ENCODE measurements around the gene SERTM1.

The SERTM1 gene

DNA sequence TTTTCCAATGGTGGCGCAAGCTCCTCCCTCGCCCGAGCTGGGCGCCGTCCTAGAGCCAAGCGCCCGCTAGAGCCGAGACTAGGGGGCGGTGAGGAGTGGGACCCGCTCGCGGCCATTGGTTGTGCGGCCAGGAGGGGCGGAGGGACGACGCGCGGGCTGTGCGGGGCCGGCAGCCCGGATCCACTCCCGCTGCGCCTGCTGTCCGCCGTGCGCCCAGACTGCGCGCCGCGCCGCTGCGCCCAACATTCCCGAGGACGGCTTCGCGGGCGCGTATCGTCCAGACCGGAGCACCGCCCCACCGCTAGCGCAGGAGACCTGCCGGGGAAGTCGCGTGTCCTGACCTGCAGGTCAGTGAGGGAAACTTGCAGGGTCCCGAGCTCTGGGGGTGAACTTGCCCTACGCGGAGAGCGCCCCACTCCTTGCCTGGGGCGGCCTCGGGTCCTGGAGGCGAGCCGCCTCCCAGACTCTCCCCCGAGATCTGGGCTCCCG lies at the start of gene SERTM1:
Gene SERTM1 (plus strand): TSS at position 183 of the 489 bp plus-strand sequence. CDS start 21,059 bp downstream, outside the sequence.
- H3K4me3 ChIP-seq (ENCODE audit: low read length) = no peak within 1 kb of the TSS
- H3K36me3 ChIP-seq (ENCODE audit: control insufficient read depth, insufficient read depth, low read length) = no peaks in the 10 kb centered on the region
- H3K9ac ChIP-seq (ENCODE audit: low read length) = no peak within 1 kb of the TSS
- H3K9me3 ChIP-seq (ENCODE audit: control insufficient read depth, low read length) = no peaks in the 10 kb centered on the region
- no peaks in the 10 kb centered on the region for H3K4me1 ChIP-seq (ENCODE audit: control insufficient read depth, insufficient read depth, low read length)
- peaks cover 21% of the 10 kb centered on the region for H3K27me3 ChIP-seq (ENCODE audit: control insufficient read depth, insufficient read depth, low read length)

DNA sequence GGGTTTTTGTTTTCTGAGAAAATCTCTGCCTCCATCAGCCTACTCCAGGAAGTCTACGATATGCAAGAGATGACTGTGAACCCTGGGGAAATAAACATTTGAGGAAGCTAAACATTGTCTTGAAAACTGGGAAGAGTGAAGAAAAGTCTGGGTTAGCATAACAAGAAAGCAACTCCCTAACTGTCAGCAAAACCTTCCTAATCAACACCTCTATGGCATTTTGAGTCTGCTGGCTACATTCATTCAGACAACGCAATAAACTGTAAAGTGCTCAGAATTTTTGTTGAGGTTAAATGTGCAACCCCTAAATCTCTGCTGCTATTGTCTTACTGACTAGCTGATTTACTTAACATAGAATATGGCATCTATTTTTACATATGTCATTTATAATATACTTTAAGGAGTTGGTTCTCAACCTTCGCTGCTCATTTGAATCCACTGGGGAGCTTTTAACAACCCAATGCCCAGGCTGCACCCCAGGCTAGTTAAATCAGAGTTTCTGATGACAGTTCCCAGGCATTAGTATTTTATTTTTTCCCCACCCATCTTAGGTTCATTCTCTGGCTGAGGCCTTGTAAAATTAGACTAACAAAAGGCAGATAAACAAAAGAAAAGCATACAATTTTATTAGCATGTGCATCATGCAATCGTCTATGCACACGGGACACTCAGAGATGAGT lies 45.3 kb upstream of the SERTM1 start:
- Histone ChIP-seq H3K9ac (ENCODE audit: low read length) (no peak overlapping the region), H3K27me3 (ENCODE audit: control insufficient read depth, insufficient read depth, low read length) (no peaks in the 10 kb centered on the region), H3K36me3 (ENCODE audit: control insufficient read depth, insufficient read depth, low read length) (no peaks in the 10 kb centered on the region), H3K4me3 (ENCODE audit: low read length) (no peak overlapping the region), H3K9me3 (ENCODE audit: control insufficient read depth, low read length) (no peaks in the 10 kb centered on the region), H3K4me1 (ENCODE audit: control insufficient read depth, insufficient read depth, low read length) (no peaks in the 10 kb centered on the region)

DNA sequence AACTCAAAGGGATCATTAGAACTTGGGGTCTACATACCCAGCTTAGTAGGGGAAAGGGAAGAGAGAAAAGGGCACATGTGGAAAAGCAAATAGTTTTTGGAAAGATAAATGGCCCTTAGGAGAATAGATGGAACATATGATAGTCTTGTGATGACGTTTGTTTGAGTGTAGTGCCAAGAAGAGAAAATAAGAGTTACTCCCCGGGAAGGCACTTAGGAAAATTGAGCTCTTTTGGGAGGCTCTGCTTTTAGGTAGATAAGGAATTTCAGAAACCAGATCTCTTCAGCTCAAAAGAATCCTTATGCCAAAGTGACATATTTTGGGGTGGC lies 44.8 kb upstream of the SERTM1 start:
- H3K4me1 ChIP-seq (ENCODE audit: control insufficient read depth, insufficient read depth, low read length) = no peaks in the 10 kb centered on the region

DNA sequence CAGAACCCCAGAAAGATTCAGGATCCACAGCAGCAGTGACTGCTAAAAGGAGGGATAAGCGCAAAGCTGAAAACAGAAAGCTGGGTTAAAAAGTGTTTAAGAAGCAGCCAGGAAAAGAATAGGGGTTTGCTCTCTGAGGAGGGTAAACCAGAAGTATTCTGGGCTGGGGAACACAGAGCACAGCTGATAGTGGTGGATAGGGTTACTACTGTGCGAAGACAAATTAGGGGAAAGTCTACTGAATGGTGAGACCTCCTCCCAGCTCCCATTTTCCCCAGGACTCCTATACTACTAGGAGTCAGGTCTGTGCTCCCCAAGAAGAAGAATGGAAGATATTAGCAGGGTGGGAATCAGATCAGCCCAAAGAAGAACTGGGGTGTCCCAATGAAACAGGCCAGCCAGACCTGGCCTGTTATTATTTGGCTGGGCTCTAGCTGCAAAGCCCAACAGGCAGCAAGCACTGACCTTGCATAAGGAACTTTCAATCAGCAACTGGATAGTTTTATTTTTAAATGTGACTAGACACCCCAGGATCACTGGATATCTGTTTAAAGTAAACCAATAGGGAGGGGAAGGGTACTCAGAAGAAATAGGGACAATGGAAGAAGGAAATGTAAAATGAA lies 43.5 kb upstream of the SERTM1 start:
- Histone ChIP-seq H3K36me3 (ENCODE audit: control insufficient read depth, insufficient read depth, low read length) (no peaks in the 10 kb centered on the region), H3K4me1 (ENCODE audit: control insufficient read depth, insufficient read depth, low read length) (no peaks in the 10 kb centered on the region), H3K4me3 (ENCODE audit: low read length) (no peak overlapping the region), H3K9me3 (ENCODE audit: control insufficient read depth, low read length) (no peaks in the 10 kb centered on the region), H3K27me3 (ENCODE audit: control insufficient read depth, insufficient read depth, low read length) (no peaks in the 10 kb centered on the region), H3K9ac (ENCODE audit: low read length) (no peak overlapping the region)

More for the DNA sequence above, 44.8 kb upstream of the SERTM1 start:
- no peaks in the 10 kb centered on the region for H3K36me3 ChIP-seq (ENCODE audit: control insufficient read depth, insufficient read depth, low read length)
- H3K4me3 ChIP-seq (ENCODE audit: low read length) = no peak overlapping the region
- H3K27me3 ChIP-seq (ENCODE audit: control insufficient read depth, insufficient read depth, low read length) = no peaks in the 10 kb centered on the region
- no peak overlapping the region for H3K9ac ChIP-seq (ENCODE audit: low read length)
- H3K9me3 ChIP-seq (ENCODE audit: control insufficient read depth, low read length) = no peaks in the 10 kb centered on the region

DNA sequence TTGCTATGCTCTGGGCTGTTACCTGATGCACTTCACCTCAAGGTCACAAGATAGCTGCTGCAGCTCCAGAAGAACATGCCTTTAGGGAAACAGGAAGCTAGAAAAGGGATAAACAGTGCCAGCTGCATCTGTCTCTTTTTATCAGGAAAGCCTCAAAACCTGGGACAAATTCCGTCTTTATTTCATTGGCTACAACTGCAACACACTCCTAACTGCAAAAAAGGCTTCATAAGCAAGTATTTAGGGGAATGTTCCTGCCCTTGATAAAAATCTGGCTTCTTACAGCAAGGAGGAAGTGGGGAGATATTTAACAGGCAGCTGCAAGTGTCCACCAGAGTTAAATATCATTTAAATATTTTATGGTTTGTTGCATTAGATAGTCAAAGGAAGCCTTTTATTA lies 34.2 kb upstream of the SERTM1 start:
- Histone ChIP-seq H3K9me3 (ENCODE audit: control insufficient read depth, low read length) (no peaks in the 10 kb centered on the region), H3K36me3 (ENCODE audit: control insufficient read depth, insufficient read depth, low read length) (no peaks in the 10 kb centered on the region), H3K4me1 (ENCODE audit: control insufficient read depth, insufficient read depth, low read length) (no peaks in the 10 kb centered on the region), H3K4me3 (ENCODE audit: low read length) (no peak overlapping the region), H3K9ac (ENCODE audit: low read length) (no peak overlapping the region), H3K27me3 (ENCODE audit: control insufficient read depth, insufficient read depth, low read length) (no peaks in the 10 kb centered on the region)

DNA sequence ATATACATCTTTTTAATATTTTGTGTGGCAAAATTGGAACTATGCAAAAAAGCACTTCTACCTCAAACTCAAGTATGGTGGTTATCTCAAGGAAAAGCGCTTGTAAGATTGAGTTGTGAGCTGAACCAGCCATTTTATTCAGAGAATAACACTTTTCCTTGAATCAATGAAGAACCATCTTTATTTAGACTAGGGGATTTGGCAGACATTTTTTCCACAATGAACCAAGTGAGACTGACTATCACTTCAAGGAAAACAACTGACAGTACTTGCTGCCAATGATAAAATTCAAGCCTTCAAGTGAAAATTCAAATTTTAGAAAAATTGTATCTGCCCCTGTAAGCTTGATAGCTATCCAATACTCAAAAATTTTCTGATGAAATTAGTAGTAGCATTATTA lies 23.2 kb upstream of the SERTM1 start:
- Histone ChIP-seq H3K9ac (ENCODE audit: low read length) (no peak overlapping the region), H3K36me3 (ENCODE audit: control insufficient read depth, insufficient read depth, low read length) (no peaks in the 10 kb centered on the region), H3K4me1 (ENCODE audit: control insufficient read depth, insufficient read depth, low read length) (no peaks in the 10 kb centered on the region), H3K27me3 (ENCODE audit: control insufficient read depth, insufficient read depth, low read length) (no peaks in the 10 kb centered on the region), H3K9me3 (ENCODE audit: control insufficient read depth, low read length) (no peaks in the 10 kb centered on the region), H3K4me3 (ENCODE audit: low read length) (no peak overlapping the region)

DNA sequence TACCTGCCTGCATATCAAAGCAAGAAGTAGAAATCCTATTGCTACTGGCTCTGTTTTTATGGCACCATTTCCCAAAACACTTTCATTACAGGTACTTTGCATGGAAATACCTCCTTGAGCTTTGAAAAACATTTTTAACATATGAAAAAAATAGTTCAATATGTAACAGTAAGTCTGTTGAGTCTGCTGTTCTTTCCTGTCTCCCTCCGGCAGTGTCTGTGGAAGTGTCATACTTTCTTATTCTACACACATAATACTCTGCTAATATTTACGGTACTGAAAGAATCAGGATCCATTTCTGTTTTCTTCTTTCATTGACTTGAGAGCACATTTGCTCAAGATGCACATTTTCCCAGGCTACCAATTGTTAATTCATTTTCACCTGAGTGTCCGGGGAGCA lies 8.2 kb upstream of the SERTM1 start:
- no peaks in the 10 kb centered on the region for H3K9me3 ChIP-seq (ENCODE audit: control insufficient read depth, low read length)
- H3K27me3 ChIP-seq (ENCODE audit: control insufficient read depth, insufficient read depth, low read length) = no peaks in the 10 kb centered on the region
- H3K36me3 ChIP-seq (ENCODE audit: control insufficient read depth, insufficient read depth, low read length) = no peaks in the 10 kb centered on the region
- H3K9ac ChIP-seq (ENCODE audit: low read length) = no peak overlapping the region
- H3K4me1 ChIP-seq (ENCODE audit: control insufficient read depth, insufficient read depth, low read length) = no peaks in the 10 kb centered on the region
- H3K4me3 ChIP-seq (ENCODE audit: low read length) = no peak overlapping the region

DNA sequence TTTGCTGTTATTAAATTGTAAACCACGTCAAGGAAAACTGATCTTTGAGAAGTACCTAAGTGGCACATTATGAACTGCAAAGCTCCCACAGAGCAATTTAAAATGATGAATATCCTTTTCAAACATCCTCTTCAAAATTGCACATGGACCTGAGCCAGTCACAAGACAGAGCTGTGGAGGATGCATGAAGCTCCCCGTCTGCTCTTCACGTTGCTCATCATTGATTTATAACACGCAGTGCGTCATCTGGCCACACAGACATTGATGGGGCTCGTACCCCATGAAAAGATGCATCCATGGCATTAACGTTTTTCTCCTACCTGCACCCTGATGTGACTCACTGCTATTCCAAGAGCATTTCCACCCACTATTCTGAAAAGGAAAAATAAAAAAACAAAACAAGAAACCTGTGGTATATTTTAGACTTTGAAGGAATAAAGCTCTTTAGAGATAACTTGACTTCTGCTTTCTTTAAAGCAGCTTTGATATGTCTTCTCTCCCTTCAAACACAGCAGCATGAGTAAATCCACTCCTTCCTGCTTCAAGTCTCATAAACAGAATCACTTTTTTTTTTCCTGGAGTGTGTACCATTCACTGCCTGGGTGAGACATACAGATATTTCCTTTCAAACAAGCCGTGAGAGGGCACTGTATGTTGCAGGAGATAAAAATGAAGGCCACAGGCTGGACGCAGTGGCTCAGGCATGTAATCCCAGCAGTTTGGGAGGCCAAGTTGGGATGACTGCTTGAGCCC lies 7.2 kb upstream of the SERTM1 start:
- Histone ChIP-seq H3K27me3 (ENCODE audit: control insufficient read depth, insufficient read depth, low read length) (no peaks in the 10 kb centered on the region), H3K4me3 (ENCODE audit: low read length) (no peak overlapping the region), H3K36me3 (ENCODE audit: control insufficient read depth, insufficient read depth, low read length) (no peaks in the 10 kb centered on the region), H3K9ac (ENCODE audit: low read length) (no peak overlapping the region), H3K9me3 (ENCODE audit: control insufficient read depth, low read length) (no peaks in the 10 kb centered on the region), H3K4me1 (ENCODE audit: control insufficient read depth, insufficient read depth, low read length) (no peaks in the 10 kb centered on the region)

DNA sequence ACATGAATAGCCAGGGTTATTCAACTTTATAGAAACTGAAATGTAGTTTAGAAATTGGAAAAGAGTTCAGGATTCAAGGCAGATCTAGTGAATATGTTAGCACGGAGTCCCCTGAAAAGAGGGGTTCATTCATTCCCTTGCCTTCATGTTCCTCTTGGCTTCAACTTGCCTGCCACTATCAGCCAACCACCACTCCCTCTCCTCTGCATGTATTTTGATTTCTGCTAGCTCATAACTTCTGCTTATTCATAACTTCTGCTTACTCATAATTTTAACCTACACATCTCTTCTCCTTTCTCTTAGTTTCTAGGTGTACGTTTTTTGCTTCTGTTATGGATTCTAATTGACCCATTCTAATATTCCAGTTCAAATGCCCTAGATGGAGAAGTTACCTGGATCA lies 5.5 kb upstream of the SERTM1 start:
- H3K27me3 ChIP-seq (ENCODE audit: control insufficient read depth, insufficient read depth, low read length) = no peaks in the 10 kb centered on the region
- no peaks in the 10 kb centered on the region for H3K4me1 ChIP-seq (ENCODE audit: control insufficient read depth, insufficient read depth, low read length)
- H3K9me3 ChIP-seq (ENCODE audit: control insufficient read depth, low read length) = no peaks in the 10 kb centered on the region
- H3K4me3 ChIP-seq (ENCODE audit: low read length) = no peak overlapping the region
- no peak overlapping the region for H3K9ac ChIP-seq (ENCODE audit: low read length)
- H3K36me3 ChIP-seq (ENCODE audit: control insufficient read depth, insufficient read depth, low read length) = no peaks in the 10 kb centered on the region

DNA sequence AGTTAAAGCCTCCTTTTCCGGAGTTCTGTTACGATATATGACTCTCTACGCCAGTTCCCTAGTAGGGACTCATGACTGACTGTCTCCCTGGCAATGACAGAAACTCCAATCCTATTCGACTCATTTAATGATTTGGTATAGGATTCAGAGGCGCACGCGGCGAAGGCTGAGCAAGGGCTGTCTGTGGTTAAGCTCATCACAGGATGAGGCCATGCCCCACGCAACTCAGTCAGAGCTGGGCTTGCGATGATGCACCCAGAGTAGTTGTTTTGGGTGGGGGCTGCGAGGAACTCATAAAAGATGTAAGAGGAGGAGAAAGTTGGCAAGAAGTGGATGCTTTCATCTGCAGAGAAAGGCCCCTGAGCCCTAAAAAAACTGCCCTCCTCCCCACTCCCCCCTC lies 468 bp upstream of the SERTM1 start:
- no peaks in the 10 kb centered on the region for H3K4me1 ChIP-seq (ENCODE audit: control insufficient read depth, insufficient read depth, low read length)
- no peaks in the 10 kb centered on the region for H3K36me3 ChIP-seq (ENCODE audit: control insufficient read depth, insufficient read depth, low read length)
- H3K4me3 ChIP-seq (ENCODE audit: low read length) = no peak overlapping the region
- peaks cover 21% of the 10 kb centered on the region for H3K27me3 ChIP-seq (ENCODE audit: control insufficient read depth, insufficient read depth, low read length)
- H3K9me3 ChIP-seq (ENCODE audit: control insufficient read depth, low read length) = no peaks in the 10 kb centered on the region
- H3K9ac ChIP-seq (ENCODE audit: low read length) = no peak overlapping the region

DNA sequence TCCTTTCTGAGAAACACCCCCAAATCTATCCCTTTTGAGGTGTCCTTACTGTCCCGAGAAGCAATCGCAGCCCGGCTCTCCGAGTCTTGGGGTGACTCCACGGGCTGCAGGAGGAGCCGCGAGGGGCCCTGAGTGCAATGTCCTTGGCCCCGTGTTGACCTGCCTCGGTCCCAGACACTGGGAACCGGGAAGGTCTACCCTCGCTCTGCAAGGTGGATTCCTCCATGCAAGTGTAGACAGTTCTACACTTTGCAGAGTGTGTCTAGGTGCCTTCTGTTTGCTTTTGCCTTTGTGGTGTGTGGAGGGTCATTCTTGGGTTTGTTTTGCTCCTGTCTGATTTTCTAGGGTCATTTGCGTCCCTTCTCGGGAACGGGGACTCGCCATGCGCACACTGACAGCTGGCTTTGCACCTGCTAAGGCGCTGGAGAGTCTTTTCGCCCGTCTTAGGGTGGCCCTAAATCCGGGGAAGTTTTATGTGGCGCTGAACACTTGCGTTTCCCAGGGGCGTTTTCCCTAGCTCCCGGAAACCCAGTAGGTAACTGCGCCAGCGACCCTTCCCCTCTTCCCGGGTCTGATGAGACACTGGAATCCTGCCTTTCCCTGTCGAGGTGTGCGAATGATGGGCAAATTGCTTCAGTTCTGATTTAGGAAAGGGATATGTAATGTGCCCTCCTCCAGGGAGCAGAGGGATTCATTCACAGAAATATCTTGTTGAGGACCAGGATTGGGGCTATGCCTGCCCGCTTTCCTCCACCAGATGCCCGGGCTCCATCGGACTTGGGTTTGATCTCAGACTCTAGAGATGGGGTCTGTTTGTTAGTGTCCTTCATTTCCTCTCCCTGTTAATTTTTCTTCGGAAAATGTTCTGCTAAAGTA lies 755 bp downstream of the SERTM1 start:
- H3K9ac ChIP-seq (ENCODE audit: low read length) = no peak overlapping the region
- H3K4me3 ChIP-seq (ENCODE audit: low read length) = no peak overlapping the region
- no peaks in the 10 kb centered on the region for H3K36me3 ChIP-seq (ENCODE audit: control insufficient read depth, insufficient read depth, low read length)
- no peaks in the 10 kb centered on the region for H3K9me3 ChIP-seq (ENCODE audit: control insufficient read depth, low read length)
- no peaks in the 10 kb centered on the region for H3K4me1 ChIP-seq (ENCODE audit: control insufficient read depth, insufficient read depth, low read length)
- H3K27me3 ChIP-seq (ENCODE audit: control insufficient read depth, insufficient read depth, low read length) = peaks cover 21% of the 10 kb centered on the region

DNA sequence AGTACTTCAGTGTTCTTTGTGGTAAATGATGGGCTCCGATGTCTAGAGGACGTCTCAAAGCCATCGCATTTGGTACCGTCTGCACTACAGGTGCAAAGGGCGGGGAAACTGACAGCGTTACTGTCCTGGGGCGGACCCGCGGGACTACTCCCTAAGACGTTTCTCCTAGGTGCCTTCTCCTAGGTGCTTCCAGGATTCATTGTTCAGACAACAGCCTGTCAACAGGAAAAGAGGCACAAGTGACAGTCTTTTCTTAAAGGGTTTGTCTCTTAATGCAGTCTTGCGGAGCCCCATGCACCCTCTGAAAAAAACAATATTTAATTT lies 1.4 kb downstream of the SERTM1 start:
- H3K36me3 ChIP-seq (ENCODE audit: control insufficient read depth, insufficient read depth, low read length) = no peaks in the 10 kb centered on the region
- H3K9me3 ChIP-seq (ENCODE audit: control insufficient read depth, low read length) = no peaks in the 10 kb centered on the region
- H3K27me3 ChIP-seq (ENCODE audit: control insufficient read depth, insufficient read depth, low read length) = peaks cover 21% of the 10 kb centered on the region
- no peak overlapping the region for H3K4me3 ChIP-seq (ENCODE audit: low read length)
- no peak overlapping the region for H3K9ac ChIP-seq (ENCODE audit: low read length)
- H3K4me1 ChIP-seq (ENCODE audit: control insufficient read depth, insufficient read depth, low read length) = no peaks in the 10 kb centered on the region

Data from mucosa of stomach (tissue), 1 donor.